H1 (cell line): ENCODE measurements around the gene DCUN1D2. TPM values are rescaled to one million over a fixed set of nuclear protein-coding genes. Genes with fewer than 3 reads are reported as not detected.

Experiments used
- BCL11A ChIP-seq, 2 experiments: IDR thresholded peaks; one replicate each; pipeline ENCODE4 v1.6.1; 2011; ENCODE audit warnings: low read depth in 2 of 2, low read length in 2 of 2, mild to moderate bottlenecking in 2 of 2
- CHD7 ChIP-seq: fragments of 300-600 bp; sonication (generic); IDR thresholded peaks from 2 replicates; pipeline ENCODE4 v1.7.1; 2012; ENCODE audit warnings: low read length, moderate library complexity, mild to moderate bottlenecking, inconsistent platforms; ENCODE audit not compliant: insufficient replicate concordance
- CREB1 ChIP-seq: IDR thresholded peaks from 2 replicates; pipeline ENCODE4 v1.6.1; 2012; ENCODE audit warnings: inconsistent platforms
- CTCF ChIP-seq, 3 experiments: IDR thresholded peaks; 1 replicate in 2 of 3; 2 replicates in 1 of 3; pipeline versions ENCODE4 v1.5.1 to v1.6.1; 2011; ENCODE audit warnings: low read length in 3 of 3, mild to moderate bottlenecking in 3 of 3, inconsistent platforms in 2 of 3, low read depth in 1 of 3, moderate library complexity in 1 of 3; ENCODE audit not compliant: insufficient read depth in 1 of 3; ENCODE audit errors: control extremely low read depth in 1 of 3
- MAX ChIP-seq: IDR thresholded peaks from 2 replicates; pipeline ENCODE4 v1.6.1; 2012; ENCODE audit warnings: inconsistent platforms
- polyA plus RNA-seq, 7 experiments: library from polyadenylated mRNA; depleted of rRNA in 3 of 7; stranded (reverse) in 5 of 7; unstranded in 2 of 7; fragments of >200 nt in 5 of 7; fragments of 200-250 nt in 2 of 7; gene quantifications; 1 replicate in 5 of 7; 2 replicates in 1 of 7; 4 replicates in 1 of 7; pipeline versions ENCODE4 v1.2.1 to v1.2.3, GENCODE V29; 2011 to 2013; ENCODE audit warnings: missing spikeins in 2 of 7, mixed read lengths in 2 of 7
- total RNA-seq: library from RNA; stranded (reverse); fragmentation: NEBNext Ultra II Directional; extraction: Animal tissue kit (Norgen Biotek cat#: 25700); gene quantifications from 2 replicates; pipeline ENCODE4 v1.2.1, GENCODE V29; 2021
- TF ChIP-seq, protein P1 (sequence below): IDR thresholded peaks from 2 replicates; pipeline ENCODE4 v1.6.1; 2012; ENCODE audit warnings: low read length, inconsistent platforms

DCUN1D2 gene
- total and polyA plus RNA-seq, 2 of the 8 experiments (the other 6 are each of a cell fraction or from before 2014, with no cell fraction given) = 19.5 to 35.3 TPM

GRCh38 chr13:113472355-113473025 lies 18.0 kb downstream of the DCUN1D2 start (continued):
- TF ChIP-seq, protein P1, sequence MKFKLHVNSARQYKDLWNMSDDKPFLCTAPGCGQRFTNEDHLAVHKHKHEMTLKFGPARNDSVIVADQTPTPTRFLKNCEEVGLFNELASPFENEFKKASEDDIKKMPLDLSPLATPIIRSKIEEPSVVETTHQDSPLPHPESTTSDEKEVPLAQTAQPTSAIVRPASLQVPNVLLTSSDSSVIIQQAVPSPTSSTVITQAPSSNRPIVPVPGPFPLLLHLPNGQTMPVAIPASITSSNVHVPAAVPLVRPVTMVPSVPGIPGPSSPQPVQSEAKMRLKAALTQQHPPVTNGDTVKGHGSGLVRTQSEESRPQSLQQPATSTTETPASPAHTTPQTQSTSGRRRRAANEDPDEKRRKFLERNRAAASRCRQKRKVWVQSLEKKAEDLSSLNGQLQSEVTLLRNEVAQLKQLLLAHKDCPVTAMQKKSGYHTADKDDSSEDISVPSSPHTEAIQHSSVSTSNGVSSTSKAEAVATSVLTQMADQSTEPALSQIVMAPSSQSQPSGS = no peak
- TF ChIP-seq CTCF (IDR thresholded peaks at IDR 0.05; ENCODE audit: control extremely low read depth in 1 of 3, insufficient read depth in 1 of 3, low read depth in 1 of 3, low read length in 3 of 3) (no peak), BCL11A (IDR thresholded peaks at IDR 0.05; ENCODE audit: low read depth in 2 of 2, low read length in 2 of 2) (no peak), CHD7 (no peak), MAX (no peak), CREB1 (no peak)
